GM21381 (cell line): Measurements from ENCODE around the gene GLIS2.

ENCODE experiments used
- ATAC-seq: cut with Tn5 transposase; IDR thresholded peaks from one replicate; pipeline ENCODE4 v1.9.1; 2021; ENCODE audit warnings: mild to moderate bottlenecking, moderate library complexity; ENCODE audit not compliant: unreplicated experiment

Gene GLIS2

DNA sequence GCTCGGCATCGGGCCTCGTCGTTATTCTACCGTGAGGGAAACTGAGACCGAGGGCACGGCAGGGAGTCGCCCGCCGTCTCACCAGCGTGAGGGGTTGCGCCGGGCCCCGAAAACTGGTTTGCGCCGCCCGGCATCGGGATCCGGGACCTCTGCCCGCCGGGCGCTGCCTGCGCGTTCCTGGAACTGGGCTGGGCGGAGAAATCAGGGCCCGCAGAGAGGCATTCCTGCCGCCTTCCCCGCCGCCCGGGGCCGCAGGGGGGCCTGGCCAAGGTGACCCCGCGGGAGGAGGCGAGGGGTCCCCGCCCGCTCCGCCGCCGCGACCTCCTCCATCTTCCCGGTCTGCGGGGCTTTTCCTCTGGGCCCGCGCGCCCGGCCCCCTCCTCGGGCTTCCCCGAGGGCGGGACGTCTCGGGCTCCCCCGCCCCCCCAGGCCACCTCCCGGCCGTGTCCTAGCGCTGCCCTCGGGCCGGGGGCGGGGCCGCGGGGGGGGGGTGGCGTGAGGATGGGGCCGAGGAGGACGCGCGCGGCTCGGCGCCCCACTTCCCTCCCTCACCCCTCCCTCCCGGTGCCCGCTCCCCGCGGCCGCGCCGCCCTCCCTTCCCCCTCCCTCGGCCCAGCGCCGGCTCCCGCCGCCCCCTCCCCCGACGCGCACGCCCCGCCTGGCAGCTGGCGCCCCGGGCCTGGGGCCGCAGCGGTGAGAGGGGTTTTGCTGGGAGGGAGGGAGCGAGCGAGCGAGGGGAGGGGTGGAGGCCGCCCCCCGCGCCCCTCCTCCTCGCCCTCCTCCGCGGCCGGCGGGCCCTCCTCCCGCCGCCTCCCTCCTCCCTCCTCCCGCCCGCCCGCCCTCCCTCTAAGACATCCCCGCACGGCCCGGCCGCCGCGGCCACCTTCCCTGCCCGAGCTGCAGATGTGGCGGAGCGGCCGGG is at the start of gene GLIS2:
Gene GLIS2 (plus strand): TSS at position 882 of the 922 bp plus-strand sequence. CDS start 16,214 bp downstream, outside the sequence.
- ATAC-seq: no peak

DNA sequence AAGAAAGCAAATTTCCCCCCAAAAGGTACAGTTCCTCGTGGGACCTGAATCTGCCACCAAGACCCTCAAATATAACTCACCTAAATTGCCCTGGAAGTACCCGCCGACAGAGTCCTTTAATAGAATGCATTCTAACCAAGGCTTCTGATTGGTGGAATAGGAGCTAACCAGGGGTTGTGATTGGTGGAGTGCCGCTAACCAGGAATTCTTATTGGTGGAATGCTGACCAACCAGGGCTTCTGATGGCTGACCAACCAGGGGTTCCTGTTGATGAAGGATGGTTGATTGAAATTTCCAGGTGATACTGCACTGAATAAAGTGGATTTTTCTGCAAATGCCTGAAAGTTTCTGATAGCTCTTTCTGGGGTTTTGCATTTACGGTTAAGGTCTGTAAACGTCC is 49.5 kb upstream of the GLIS2 start:
- ATAC-seq: no peak

DNA sequence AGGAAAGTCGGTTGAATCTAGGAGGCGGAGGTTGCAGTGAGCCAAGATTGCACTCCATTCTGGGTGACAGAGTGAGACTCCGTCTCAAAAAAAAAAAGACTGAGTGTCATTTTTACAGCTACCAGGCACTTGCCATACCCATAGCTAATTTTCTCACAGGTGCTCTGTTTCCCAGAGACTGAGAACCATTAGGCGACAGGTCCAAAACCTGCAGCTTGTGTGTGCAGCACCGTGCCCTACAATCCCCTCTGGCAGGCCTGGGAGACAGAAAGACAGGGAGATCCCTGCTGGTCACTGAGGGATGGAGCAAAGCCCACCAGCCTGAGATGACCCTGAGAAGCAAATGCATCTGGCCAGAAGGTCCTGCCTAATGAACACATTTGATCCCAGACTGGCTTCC is 45.8 kb upstream of the GLIS2 start:
- no peak for ATAC-seq

DNA sequence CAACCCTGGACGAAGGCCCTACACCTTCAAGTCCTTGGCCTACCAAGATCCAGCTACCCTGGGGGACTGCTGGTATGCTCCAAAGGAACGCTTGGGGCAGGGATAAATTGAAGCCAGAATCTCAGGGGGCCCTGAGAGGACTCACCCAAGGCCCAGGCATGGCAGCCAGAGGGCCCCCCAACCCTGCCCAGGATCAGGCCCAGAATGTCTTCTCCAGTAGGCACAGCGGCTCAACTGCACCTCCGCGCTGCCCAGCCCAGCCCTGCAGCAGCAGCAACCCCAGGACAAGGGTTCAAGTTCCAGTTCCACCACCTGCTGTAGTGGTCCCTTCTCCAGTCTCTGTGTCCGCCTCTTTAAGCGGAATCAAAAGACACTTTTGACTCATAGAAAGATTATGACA is 45.3 kb upstream of the GLIS2 start:
- no peak for ATAC-seq

DNA sequence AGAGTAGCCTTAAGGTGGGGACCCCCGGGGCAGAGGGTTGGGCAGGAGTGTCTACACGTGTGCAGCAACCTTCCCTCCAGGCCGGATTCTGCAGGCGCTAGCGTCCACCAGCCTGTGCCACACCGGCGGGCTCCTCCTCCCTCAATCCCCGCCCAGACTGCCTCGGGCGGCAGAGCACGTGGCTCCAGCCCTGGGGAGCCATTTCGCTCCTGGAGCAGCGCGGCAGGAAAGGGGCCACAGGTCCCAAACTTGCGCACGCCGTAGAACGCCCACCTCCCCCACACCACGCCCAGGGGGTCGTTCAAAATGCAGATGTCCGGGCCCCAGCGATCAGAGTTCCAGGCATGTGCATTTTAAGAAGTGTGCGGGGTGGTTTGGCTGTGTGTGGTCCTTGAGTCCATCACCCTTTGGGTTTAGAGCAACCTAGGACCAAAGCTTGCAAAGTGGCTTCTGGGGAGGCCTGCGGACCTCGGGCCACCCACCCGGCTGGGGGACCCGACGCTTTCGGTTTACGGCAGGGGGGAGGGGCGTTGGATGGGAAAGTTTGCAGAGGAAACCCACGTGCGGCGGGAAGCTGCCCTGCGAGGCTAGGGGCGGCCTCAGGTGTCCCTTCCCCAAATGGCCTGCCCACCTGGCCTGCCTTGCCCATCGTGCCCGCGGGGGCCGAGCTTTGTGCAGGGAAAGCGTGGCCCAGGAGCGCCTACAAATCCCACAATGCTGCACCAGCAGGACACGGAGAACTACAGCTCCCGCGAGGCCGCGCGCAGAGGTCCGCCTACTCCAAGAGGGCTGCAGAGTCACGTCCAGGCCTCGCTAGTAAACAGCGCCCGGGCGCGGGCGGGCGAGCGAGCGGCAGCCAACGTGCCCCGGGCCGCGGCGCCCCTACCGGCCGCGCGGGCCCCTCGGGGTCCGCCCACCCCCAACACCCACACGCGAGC is 44.4 kb upstream of the GLIS2 start:
- ATAC-seq: peak; percentile 52

DNA sequence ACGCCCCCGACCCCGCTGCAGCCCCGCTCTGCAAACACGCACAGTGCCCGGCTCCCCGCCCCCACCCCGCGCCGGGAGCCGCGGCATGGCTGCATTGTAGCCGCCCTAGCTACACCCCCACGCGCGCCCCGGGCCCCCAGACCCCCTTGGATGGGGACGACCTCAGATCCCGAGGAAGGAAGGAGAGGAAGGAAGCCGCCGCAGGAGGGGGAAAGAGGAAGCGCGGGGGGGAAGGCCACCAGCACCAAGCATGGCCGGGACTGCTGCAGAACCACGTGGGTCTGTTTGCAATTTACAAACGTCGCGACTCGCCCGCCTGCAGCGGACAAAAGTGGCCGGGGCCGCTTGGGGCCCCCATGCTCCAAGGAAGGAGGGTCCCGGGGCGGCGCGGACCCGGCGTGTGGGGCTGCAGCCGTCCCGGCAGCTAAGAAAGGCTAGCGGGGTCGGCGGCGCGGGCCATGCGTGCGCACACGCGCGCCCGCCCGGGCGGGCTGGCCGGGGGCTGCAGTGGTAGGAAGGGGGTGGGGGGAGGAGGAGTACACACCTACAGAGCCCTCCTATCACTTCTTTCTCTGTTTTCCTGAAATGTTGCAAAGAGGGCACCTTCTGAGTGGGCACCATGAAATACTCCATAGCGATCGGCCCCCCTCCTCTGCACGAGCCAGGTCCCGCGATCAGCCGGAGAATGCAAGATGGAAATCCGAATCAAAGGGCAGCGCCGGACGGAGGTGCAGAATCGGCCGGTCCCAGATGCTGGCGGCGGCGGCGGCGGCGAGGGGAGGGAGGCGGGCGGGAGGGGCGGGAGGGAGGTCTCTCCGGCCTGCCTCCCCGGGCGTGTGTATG is 43.5 kb upstream of the GLIS2 start:
- ATAC-seq: no peak

GRCh38 chr16:4273858-4274311 is 42.0 kb upstream of the GLIS2 start:
- ATAC-seq: no peak

- no peak for ATAC-seq
Measured at GRCh38 chr16:4275861-4276260, 40.0 kb upstream of the GLIS2 start.

GRCh38 chr16:4277987-4278513 is 37.8 kb upstream of the GLIS2 start:
- ATAC-seq: no peak

DNA sequence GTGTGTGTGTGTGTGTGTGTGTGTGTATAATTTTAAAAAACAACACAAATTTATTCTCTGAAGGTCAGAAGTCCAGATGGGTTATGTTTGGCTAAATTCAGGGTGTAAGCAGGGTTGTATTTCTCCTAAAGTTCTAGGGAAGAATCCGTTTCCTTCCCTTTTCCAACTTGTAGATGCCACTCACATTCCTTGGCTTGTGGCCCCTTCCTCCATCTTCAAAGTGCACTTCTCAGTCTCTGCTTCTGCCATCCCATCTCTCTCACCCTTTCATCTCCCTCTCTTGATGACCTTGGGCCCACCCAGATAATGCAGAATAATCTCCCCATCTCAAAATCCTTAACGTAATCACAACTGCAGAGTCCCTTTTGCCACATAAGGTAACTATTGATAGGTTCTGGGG is 35.2 kb upstream of the GLIS2 start:
- no peak for ATAC-seq

GRCh38 chr16:4283441-4283840 is 32.4 kb upstream of the GLIS2 start:
- no peak for ATAC-seq

GRCh38 chr16:4283939-4284338 is 31.9 kb upstream of the GLIS2 start:
- no peak for ATAC-seq

DNA sequence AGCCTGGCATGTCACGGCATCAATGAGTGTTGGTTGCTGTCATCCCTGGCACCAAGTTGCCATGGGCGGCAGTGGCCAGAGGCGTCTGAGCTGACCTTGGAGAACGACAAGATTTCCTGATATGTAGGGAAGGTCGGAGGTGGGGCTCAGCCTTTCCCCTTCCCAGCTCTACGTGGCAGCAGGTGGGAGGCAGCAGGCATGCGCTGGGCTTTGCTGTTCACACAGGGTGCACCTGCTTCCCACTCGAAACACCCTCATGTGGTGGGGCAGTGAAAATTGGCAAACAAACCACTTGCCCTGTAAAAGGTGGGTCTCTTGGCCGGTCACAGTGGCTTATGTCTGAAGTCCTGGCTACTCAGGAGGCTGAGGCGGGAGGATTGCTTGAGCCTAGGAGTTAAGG is 30.7 kb upstream of the GLIS2 start:
- ATAC-seq: no peak

DNA sequence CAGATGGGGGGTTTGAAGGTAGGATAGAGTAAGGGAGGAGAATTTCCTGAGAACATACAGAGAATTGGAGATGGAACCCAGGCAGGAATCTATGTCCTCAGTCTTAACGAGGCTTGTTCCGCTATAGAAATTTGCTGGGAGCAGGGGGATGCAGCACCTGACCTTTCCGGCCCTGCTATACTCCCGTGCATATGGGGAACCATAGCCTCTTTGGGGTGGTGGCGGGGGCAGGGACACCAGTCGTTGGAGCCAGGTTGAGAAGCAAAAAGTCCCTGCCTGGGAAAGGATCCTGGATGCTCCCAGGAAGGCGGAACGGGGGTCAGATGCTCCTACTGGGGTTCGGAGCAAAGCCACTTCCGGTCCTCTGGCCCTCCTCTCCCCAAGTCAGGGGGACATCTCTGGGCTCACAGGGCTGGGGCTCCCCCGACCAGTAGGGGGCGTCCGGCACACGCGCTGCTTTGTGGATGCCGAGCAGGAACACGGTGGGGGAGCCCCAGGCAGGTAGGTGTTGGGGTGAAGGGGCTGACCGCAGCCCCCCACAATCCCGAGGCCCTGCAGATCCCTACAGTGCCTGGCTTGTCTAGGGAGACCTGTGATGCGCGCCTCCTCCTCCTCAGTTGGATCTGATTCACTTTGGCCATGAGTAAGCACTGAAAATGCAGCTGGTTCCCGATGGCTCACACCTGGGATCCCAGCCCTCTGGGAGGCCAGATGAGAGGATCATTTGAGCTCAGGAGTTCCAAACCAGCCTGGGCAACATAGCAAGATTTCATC is 27.5 kb upstream of the GLIS2 start:
- peak; percentile 77 for ATAC-seq

GRCh38 chr16:4290236-4290830 is 25.5 kb upstream of the GLIS2 start:
- ATAC-seq: no peak

DNA sequence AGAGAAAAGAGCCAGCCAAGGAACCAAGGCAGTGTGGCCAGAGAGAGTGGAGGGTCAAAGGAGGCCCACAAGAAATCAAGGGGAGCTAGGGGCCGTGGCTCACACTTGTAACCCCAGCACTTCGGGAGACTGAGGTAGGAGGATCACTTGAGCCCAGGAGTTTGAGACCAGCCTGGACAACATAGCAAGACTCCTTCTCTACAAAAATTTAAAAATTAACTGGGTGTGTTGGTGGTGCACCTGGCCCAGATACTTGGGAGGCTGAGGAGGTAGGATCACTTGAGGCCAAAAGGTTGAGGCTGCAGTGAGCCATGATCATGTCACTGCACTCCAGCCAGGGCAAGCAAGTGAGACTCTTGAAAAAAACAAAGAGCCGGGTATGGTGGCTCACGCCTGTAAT is 24.2 kb upstream of the GLIS2 start:
- no peak for ATAC-seq

- no peak for ATAC-seq
Measured at GRCh38 chr16:4293181-4293716, 22.6 kb upstream of the GLIS2 start.

GRCh38 chr16:4293822-4294457 is 21.9 kb upstream of the GLIS2 start:
- ATAC-seq: no peak

DNA sequence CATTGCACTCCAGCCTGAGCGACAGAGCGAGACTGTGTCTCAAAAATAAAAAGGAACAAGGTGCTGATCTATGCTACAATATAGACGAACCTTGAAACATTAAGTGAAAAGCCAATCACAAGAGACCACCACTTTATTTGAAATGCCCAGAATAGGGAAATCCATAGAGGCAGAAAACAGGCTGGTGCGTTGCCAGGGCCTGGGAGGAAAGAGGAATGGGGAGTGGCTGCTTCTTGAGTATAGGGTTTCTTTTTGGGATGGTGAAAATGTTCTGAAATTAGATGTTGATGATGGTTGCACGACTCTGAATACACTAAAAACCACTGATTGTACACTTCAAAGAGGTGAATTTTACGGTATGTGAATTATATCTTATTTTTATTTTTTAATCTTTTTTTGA is 20.3 kb upstream of the GLIS2 start:
- no peak for ATAC-seq
